DMS114 treated with DMSO at 0.1 percent for 48 hours (cell line): ENCODE results near the gene DNAAF1.

ENCODE experiments used
- DNase-seq: peaks from one replicate; lab custom pipeline; 2025; ENCODE audit not compliant: unreplicated experiment; lab: John Stamatoyannopoulos, UW

DNAAF1 gene

DNA sequence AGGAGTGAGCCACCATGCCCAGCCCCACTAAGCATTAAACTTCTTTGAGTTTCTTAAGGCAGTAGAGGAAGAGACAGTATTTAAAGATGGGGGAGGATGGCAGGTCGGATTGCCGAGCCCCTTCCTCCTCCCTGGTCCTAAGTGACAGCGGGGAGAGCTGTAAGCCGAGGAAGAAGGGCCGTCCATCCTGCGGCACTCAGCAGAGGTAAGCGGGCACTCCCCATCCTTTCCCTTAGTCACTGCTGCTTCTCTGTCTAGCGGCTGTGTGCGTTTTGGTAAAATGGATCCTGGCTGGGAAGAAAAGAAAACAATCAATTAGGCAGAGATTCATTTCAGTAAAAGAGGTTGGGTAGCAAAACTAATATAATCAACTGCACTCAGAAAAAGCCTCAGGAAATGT is 13.9 kb downstream of the DNAAF1 start:
- no peak for DNase-seq

DNA sequence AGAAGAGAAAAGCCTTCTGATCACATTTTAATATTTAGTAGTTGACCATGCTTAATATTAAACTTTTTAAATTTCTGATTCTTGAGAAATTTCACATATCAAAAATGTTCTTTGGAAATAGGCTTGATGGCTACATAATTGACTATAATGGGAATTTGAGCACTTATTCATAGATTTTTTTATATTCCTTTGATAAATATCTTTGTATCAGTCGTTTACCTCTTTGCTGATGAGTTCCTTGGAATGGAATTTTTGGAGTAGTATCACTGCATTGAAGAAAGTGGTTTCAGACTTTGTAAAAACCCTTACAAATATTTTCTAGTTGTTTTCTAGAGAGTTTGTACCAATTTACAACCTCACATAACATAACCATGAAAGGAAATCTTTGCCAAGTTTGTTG is 14.7 kb downstream of the DNAAF1 start:
- DNase-seq, result no peak

DNA sequence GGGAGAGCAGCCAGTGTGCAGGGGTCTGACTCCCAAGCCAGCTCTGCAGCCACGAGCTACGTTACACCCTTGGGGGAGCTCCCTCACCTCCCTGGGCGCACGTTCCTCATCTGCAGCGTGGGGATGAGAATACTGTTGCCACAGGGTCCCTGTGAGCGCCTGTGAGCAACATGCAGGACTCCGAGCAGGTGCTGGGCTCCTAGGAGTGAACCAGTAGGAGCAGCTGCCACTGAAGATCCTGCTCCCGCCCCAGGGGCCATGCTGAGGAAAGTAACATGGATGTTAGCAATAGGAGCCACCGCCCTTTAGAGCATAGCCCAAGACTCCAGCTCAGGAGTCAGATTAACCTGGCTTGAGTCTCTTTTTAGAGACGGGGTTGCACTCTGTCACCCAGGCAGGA is 15.9 kb downstream of the DNAAF1 start:
- DNase-seq, result no peak

DNA sequence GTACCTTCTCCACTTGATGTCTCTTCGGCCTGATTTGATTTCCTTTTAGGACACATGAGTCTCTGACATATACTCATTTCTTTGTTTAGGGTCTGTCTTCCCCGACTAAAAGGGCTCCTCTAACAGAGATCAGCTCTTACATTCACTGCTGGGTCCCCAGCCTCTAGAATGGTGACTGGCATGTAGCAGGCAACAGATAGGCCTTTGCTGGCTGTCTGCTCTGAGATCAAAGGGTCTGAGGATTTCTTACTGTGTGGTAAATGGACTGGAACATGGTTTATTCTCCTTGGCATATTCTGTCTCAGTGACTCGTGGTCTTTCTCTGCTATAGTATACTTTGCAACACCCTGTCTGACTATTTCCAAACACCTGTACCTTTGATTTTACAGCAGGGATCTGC is 16.7 kb downstream of the DNAAF1 start:
- DNase-seq, result no peak

DNA sequence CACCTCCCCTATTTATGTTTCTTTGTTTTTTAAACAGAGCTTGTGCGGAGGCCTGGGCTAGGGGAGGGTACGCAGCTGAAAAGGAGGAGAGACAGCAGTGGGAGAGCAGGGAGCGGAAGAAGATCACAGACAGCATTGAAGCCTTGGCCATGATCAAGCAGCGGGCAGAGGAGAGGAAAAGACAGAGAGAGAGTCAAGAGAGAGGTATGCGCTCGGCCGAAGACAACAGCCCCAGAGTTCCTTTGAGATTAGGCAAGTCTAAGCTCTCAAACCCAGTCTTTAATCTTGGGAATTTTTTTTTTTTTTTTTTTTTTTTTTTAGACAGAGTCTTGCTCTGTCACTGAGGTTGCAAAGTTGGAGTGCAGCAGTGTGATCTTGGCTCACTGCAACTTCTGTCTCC is 20.6 kb downstream of the DNAAF1 start:
- no peak for DNase-seq

DNA sequence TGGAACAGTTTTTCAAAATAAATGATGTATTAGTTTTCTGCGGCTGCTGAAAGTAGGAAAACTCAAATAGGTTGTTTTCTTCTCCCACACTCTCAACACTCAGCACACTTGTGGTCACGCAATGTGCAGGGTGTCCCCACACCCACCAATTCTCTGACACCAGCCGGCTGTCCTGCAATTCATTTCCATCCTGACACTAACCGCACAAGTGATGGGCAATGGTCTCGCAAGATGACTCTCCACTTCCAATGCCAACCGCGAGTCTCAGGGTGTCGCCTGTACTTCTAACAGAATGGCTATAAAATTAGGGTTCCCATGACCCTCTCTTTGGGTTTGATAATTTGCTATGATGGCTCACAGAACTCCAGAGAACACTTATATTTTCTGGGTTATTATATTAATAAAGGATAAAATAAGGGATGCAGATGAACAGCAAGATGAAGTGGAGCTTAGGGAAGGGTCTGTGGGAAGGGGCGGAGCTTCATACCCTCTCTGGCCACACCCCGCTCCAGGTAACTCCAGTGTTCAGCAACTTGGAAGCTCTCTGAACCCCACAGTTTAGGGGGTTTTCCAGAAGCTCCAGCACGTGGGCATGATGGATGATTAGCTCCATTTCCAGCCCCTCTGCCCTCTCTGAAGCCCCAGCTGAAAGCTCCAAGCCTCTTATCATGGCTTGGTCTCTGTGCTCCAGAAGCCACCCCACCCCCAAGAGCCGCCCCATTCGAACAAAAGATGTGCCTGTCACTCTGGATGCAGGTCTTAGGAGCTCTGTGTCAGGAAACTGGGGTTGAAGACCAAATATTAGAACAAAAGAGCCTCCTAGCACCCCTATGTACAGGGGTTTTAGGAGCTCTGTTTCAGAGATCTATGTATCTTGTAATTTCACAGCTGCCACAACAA is 21.9 kb downstream of the DNAAF1 start:
- DNase-seq, result no peak

DNA sequence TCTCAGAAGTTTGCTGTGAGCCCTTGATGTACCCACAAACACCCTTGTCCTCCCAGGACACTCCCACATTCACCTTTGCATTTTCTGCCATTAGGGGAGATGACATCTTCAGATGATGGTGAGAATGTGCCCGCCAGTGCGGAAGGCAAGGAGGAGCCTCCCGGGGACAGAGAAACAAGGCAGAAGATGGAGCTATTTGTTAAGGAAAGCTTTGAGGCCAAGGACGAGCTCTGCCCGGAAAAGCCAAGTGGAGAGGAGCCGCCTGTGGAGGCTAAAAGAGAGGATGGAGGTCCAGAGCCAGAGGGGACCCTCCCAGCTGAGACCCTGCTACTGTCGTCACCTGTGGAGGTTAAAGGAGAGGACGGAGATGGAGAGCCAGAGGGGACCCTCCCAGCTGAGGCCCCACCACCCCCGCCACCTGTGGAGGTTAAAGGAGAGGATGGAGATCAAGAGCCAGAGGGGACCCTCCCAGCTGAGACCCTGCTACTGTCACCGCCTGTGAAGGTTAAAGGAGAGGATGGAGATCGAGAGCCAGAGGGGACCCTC is 24.7 kb downstream of the DNAAF1 start:
- no peak for DNase-seq

DNA sequence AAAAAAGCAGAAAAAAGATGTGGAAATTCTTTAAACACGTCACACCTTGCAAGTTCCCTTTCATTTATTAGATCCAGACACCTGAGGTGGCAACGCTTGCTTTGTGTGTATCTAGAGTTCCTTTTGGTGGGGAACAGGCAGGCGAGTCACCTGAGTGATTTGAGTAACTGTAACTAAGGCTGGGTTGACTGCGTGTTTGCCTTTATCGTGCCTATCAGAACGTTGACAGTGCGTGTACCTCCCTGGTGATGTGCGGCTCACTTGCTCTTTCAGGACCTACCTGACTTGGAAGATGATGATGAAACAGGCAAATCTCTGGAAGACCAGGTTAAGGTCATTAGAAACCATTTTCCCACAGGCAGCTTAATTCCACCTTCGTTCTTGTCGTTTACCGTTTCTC is 29.3 kb downstream of the DNAAF1 start:
- DNase-seq, result no peak

DNA sequence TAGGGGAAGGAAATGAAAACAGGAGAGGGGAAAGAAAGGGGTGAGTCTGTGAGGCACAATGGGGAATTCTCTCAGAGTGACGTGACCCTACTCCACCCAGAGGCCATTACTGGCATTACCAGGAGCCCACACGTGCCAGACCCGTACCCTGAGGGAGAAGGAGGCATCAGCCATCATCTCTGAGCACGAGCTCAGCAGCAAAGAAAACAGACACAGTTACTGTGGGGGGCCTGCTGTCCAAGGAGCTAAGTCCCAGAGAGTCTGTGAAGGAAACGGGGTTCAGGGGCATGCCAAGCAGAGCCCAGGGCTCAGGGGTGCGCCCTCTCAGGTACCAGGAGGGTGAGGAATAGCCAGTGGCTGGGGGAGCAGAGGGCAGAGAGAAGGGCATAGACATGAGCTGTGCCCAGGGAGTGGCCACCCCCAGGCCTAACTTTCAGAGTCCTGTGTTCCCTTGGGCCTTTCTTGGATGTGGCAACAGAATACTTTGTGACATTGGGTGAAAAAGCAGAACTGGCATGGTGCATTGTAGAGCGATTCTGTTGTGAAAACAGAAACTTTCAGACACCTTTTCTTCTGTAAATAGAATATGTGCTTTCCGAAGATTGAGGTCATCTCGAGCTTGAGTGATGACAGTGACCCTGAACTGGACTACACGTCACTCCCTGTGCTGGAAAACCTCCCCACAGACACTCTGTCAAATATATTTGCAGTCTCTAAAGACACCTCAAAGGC is 30.4 kb downstream of the DNAAF1 start:
- DNase-seq, result peak; percentile 14

DNA sequence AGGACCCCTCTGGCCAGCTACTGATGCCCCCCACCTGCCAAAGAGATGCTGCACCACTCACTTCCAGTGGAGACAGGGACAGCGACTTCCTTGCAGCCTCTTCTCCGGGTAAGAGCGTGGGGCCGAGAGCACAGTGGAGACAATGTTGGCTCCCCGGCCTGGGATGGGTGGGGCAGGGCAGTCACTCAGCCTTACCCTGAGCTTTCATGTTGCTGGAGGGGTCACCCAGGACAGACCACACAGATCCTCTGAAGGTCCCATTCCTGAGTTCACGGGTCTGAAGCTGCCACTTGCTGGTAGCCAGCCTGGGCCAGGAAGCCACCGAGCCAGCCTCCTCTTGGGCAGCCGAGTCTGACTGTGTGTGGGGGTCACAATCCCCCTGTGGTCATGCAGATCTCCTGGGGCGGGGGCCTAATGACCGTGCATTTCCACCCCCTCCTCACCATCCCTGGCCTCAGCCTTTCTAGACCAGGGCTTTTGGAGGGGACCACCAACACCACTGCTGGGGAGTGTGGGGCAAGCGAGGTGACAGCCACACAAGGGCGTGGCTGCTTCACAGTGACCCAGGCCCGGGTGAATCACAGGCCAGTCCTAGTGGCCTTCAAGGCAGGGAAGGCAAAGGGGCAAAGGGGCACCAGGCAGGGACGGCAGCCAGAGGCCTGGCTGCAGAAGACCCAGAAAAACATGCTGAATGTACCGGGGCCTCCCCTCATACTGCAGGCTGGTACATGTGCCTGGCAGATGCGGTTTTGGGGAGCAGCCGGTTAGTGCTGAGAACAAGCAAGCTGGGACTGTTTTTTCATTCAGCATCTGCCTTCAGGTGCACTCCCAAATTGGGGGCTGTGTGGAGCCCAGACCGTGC is 31.3 kb downstream of the DNAAF1 start:
- no peak for DNase-seq

DNA sequence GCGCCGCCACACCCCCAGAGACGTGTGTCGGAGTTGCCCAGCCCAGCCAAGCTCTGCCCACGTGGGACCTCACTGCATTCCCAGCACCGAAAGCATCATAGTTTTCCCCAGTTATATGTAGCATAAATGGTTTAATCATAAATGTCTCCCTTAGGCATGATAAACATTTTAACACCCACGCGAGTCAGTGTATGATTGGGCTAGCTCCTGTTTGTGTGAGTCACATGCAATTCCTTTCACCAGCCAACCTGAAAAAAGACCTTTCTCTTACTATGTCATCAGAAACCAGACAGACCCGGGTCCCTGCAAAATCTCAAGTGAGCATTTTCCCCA is 32.6 kb downstream of the DNAAF1 start:
- DNase-seq, result no peak

DNA sequence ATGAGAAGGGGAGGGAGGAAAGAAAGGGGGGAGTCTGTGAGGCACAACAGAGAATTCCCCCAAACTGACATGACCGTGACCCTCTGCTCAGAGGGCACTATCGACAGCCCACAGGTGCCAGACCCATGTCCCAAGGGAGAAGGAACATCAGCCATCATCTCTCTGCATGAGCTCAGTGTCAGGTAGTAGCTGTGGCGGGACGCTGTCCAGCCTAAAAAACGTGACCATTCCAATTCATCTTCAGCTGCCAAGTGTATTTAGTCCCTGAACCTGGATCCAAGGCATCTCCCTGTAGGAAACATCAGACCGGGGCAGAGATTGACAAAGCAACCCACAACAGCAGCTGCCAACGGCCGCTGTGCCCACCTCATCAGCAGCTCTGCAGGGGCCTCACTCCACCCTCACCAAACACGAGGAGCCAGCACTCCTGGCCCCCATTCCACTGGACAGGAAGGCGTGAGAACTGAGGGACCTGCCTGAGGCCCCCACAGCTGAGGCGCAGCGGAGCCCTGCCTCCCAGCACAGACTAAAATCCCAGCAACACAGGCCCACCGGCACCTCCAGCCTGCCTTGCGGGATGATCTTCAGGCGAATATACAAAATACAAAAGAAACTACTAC is 33.1 kb downstream of the DNAAF1 start:
- no peak for DNase-seq

DNA sequence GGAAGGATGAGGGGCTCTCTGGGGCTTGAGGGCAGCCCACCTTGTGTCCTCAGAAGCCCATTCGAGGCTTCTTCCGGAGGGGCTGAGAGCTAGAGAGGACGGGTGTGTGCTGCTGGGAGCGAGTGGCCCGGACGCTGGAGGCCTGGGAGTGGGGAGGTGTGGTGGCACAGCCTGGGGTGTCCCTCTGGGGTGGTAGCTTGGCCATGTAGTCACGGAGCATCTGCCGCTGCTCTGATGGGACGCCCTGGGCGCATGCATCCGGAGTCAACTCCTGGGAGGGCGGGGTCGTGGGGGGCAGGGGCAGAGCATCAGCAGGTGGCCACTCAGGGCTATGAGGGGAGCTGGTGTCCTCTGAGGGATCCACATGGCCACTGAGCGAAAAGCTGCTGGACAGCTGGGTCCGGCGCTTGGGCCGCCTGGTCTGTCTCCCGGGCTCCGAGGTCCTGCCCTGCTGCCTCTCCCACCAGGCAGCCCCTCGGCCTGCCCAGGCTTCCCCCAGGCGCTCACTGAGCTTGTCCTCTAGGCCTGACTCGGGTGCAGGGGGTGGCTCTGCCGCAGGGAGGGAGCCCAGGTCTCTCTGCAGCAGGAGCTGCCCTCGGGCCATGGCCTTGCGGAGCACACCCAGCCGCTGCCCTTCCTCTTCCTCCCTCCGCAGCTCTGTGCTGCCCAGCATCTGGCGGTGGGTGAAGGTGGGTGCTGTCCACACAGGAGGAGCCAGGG is 33.9 kb downstream of the DNAAF1 start:
- DNase-seq, result no peak

DNA sequence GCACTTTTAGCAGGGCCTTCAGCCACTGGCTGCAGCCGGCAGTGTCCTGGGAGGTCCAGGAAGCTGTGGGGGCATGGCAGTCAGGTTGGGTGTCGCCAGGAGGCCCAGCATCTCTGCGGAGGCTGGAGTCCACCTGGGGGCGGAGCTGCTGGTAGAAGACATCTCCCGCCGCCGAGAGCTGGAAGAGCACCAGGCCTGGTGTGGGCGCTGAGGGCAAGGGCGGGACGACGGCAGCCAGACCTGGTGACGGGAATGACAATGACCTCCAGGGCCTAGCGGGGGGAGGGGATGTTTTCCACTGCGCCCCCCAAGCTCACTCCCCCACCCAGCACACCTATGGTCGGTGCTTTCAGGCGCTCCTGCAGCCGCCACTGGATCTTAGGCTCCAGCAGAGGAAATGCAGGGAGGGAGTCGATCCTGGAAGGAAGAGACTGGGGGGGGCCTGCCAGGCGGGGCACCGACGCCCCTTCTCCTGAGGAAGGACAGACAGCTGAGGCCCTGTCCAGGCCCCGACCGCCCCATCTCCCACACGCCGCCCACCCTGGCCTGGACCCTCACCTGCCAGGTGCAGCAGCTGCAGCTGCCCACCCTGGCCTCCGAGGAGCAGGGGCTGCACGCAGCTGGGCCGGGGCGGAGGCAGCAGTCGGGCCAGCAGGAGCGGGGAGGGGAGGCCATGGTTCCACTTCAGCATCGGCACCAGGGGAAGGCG is 34.7 kb downstream of the DNAAF1 start:
- DNase-seq, result no peak

DNA sequence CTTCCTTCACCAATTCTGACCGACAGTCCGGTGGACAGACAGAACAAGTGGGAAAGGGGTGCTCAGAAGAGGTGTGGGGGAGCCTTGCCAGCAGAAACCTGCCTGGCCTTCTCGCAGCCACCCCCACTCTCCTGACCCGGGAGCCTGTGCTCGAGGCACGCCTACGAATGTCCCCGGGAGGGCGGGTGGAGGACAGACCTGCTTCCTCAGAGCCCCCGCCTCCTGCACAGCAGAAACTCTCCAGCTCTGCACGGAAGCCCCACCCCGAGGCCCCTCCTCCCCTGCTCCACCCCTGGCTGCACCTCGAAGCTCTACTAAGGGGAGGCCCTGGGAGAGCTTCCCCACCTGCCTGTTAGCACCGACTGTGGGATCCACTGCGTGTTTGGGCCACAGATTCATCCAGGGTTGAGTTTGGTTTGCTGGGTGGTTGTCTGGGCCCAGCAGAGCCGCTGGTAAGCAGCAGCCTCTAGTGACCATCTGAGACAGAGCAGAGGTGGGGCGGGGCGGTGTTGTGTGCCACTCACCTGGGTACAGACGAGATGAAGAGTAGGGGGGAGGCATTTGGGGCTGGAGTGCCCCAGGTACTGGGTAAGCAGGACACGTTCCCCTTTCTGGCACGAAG is 35.5 kb downstream of the DNAAF1 start:
- no peak for DNase-seq

DNA sequence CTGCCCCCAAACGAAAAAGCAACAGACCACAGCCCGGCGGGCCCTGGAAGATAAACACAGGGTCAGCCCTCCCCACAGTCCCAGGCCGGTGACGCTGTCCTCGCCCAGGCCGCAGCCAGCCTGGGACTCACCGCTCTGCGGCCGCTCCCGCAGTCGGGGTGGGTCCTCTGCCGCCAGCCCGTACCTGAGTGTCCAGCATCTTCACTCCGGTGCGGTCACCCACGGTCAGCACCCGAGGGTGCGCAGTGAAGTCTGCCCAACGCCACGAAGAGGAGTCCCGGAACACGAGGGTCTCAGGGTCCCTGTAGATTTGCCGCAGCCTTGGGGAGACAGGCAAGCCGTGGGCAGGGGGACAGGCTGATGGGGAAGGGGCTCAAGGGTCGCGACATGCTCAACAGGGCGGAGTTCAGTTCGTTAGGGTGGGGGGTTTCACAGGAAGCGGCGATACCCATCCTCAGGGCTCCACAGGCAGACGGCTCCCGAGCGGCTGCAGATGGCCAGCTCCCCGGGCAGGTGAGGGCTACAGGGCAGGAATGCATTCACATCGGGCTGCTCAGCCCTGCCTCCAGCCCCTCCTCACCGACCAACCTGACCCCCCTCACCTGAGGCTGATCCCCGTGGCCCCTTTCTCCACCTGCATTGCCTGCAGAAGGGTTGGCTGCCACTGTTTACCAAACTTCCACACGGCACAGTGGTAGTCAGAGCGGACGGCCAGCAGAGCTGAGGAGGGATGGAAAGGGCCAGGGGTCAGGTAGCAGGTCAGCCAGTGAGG is 36.2 kb downstream of the DNAAF1 start:
- DNase-seq, result no peak

DNA sequence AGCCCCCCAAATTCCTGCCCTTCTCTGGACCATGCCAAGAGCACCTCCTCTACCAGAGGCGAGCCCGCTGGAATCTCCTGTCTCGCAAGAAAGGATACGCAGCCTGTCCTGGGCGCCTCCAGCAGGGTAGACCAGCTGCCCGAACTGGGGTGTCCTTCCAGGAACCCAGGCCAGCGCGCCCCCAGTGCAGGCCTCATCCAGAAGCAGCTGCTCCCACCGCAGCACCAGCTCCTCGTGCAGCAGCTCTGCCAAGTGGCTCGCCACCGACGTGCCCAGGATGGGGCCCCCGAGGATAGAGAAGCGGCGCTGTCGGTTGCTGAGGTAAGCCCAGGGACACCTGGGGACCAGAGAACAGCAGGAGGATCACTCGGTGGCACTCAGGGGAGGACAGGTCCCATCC is 37.0 kb downstream of the DNAAF1 start:
- DNase-seq, result no peak
